ENCODE data around the gene MPP7.

The MPP7 gene

DNA sequence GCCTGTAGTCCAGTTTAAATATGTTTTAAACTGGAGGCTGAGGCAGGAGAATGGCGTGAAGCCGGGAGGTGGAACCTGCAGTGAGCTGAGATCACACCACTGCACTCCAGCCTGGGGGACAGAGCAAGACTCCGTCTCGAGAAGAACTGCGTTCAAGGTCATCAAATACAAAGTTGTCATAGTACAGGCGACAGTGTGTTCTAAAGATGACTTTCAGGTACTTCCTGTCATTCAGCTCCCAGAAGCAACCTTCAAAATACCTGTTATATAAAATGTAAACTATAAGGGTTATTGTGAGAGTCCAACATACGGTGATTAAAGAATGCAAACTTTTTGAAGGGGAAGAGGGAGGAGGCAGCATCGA lies 8.7 kb downstream of the MPP7 start:
- Histone ChIP-seq H3K9ac (ENCODE audit: low read depth in 1 of 2, low read length in 2 of 2) (no peak overlapping the region), H3K4me3 (ENCODE audit: low read depth in 1 of 2, low read length in 2 of 2) (no peak overlapping the region), H3K9me3 (ENCODE audit: control insufficient read depth in 1 of 2, low read length in 2 of 2) (no peaks in the 10 kb centered on the region), H3K27ac (ENCODE audit: low read depth, low read length) (no peak overlapping the region), H3K36me3 (ENCODE audit: control insufficient read depth in 1 of 2, insufficient read depth in 2 of 2, low read length in 2 of 2) (no peaks in the 10 kb centered on the region), H3K27me3 (ENCODE audit: control insufficient read depth in 1 of 2, insufficient read depth in 2 of 2, low read length in 2 of 2) (no peaks in the 10 kb centered on the region), H3K4me1 (ENCODE audit: control insufficient read depth in 1 of 2, insufficient read depth in 2 of 2, low read length in 2 of 2) (peaks cover 0 to 7% of the 10 kb centered on the region in 2 donors)

DNA sequence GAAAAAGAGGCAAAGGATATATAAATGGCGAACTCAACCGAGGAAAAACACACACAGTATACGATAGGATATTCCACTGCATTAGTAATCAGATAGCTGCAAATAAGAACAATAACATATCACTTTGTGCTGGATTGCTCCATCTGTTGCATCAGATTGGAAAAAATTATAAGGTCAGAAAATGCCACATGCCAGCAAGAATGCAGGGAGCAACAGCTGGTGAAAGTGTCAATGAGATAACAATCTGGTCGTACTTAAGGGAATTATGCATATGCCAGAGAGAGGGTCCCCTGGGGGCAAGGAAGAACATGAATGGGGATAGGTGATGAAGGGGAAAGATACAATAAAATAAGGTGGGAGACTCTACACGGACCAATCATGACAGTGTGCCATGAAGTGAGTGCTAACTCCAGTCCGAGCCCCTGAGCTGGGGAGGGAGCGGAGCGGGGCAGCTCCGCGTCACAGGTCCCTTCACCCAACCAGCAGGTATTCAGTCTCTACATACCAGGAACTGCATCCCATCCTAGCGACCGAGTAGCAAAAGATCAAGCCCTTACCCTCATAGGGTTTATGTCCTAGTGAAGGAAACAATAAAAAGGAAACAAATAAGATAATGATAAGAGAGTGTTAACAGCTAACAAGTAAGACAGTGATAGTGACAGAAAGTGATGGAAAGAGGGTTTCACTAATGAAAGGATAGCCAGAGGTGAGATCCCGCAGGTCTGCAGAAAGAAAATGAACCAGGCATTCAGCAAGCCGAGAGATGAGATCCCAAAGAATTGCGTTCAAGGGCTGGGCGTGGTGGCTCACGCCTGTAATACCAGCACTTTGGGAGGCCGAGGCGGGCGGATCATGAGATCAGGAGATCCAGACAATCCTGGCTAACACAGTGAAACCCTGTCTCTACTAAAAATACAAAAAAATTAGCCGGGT lies 9.4 kb downstream of the MPP7 start:
- Histone ChIP-seq H3K9me3 (ENCODE audit: control insufficient read depth in 1 of 2, low read length in 2 of 2) (no peaks in the 10 kb centered on the region), H3K27ac (ENCODE audit: low read depth, low read length) (no peak overlapping the region), H3K4me3 (ENCODE audit: low read depth in 1 of 2, low read length in 2 of 2) (no peak overlapping the region), H3K27me3 (ENCODE audit: control insufficient read depth in 1 of 2, insufficient read depth in 2 of 2, low read length in 2 of 2) (no peaks in the 10 kb centered on the region), H3K36me3 (ENCODE audit: control insufficient read depth in 1 of 2, insufficient read depth in 2 of 2, low read length in 2 of 2) (no peaks in the 10 kb centered on the region), H3K4me1 (ENCODE audit: control insufficient read depth in 1 of 2, insufficient read depth in 2 of 2, low read length in 2 of 2) (peaks cover 0 to 7% of the 10 kb centered on the region in 2 donors), H3K9ac (ENCODE audit: low read depth in 1 of 2, low read length in 2 of 2) (no peak overlapping the region)

DNA sequence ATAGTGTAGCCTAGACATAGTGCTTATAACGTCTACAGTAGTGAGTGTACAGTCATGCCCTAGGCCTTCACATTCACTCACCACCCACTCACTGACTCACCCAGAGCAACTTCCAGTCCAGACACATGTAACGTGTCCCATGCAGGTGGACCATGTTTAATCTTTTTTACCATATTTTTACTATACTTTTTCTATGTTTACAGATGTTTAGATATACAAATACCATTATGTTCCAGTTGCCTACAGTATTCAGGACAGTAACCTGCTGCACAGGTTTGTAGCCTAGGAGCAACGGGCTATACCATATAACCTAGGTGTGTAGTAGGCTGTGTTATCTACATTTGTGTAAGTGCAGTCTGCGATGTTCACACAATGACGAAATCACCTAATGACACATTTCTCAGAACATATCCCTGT lies 11.0 kb downstream of the MPP7 start:
- H3K9me3 ChIP-seq (ENCODE audit: control insufficient read depth in 1 of 2, low read length in 2 of 2), result no peaks in the 10 kb centered on the region
- H3K27me3 ChIP-seq (ENCODE audit: control insufficient read depth in 1 of 2, insufficient read depth in 2 of 2, low read length in 2 of 2), result no peaks in the 10 kb centered on the region
- H3K9ac ChIP-seq (ENCODE audit: low read depth in 1 of 2, low read length in 2 of 2), result no peak overlapping the region
- no peak overlapping the region for H3K4me3 ChIP-seq (ENCODE audit: low read depth in 1 of 2, low read length in 2 of 2)
- H3K4me1 ChIP-seq (ENCODE audit: control insufficient read depth in 1 of 2, insufficient read depth in 2 of 2, low read length in 2 of 2), result peaks cover 0 to 7% of the 10 kb centered on the region in 2 donors
- H3K27ac ChIP-seq (ENCODE audit: low read depth, low read length), result no peak overlapping the region
- H3K36me3 ChIP-seq (ENCODE audit: control insufficient read depth in 1 of 2, insufficient read depth in 2 of 2, low read length in 2 of 2), result no peaks in the 10 kb centered on the region

DNA sequence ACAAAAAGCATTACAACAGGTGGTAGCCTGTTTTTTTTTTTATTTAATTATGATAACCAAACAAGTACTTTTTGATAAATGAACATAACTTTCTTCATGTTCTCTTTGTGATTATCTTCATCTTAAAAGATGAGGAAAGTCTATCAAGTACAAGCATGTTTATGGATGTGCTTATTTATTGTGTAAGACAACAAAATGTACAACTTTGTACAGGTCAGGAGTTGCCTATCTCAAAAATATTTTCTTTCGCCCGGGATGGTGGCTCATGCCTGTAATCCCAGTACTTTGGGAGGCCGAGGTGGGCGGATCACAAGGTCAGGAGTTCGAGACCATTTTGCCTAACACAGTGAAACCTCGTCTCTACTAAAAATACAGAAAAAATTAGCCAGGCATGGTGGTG lies 17.0 kb downstream of the MPP7 start:
- Histone ChIP-seq H3K9ac (ENCODE audit: low read depth in 1 of 2, low read length in 2 of 2) (no peak overlapping the region), H3K4me1 (ENCODE audit: control insufficient read depth in 1 of 2, insufficient read depth in 2 of 2, low read length in 2 of 2) (no peaks in the 10 kb centered on the region), H3K36me3 (ENCODE audit: control insufficient read depth in 1 of 2, insufficient read depth in 2 of 2, low read length in 2 of 2) (no peaks in the 10 kb centered on the region), H3K4me3 (ENCODE audit: low read depth in 1 of 2, low read length in 2 of 2) (no peak overlapping the region), H3K27ac (ENCODE audit: low read depth, low read length) (no peak overlapping the region), H3K27me3 (ENCODE audit: control insufficient read depth in 1 of 2, insufficient read depth in 2 of 2, low read length in 2 of 2) (no peaks in the 10 kb centered on the region), H3K9me3 (ENCODE audit: control insufficient read depth in 1 of 2, low read length in 2 of 2) (no peaks in the 10 kb centered on the region)

DNA sequence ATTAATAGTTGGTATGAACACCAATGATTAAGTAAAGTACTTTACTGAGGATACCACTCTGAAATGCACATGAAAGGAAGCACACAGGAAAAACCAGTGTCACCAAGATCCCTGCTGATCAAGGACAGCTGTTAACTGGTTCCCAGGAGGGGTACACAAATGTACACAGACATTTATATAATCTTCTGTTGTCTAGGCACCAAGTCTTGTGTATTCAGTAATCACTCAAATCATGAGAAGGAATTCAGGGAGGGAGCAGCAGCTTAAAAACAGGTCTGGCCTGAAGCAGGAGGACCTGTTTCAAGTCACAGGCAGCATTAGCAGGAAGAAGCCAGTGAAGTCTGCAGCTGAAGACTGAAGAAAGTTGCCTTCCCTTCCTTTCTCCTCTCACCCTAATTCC lies 18.7 kb downstream of the MPP7 start:
- no peak overlapping the region for H3K27ac ChIP-seq (ENCODE audit: low read depth, low read length)

DNA sequence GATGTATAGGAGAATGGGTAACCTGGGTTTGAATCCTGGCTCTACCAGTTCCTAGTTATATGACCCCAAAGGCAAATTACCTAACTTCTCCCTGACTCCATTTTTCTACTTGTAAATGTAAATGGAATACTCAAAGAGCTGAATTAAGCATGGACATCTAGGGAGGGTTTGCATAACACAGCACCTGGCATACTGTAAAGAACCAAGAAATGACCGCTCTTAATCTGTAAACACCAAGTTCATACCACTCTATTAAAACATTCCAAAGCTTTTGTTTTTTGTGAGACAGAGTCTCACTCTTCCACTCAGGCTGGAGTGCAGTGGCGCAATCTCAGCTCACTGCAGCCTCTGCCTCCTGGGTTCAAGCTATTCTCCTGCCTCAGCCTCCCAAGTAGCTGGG lies 19.6 kb downstream of the MPP7 start:
- no peak overlapping the region for H3K4me3 ChIP-seq (ENCODE audit: low read depth in 1 of 2, low read length in 2 of 2)
- no peaks in the 10 kb centered on the region for H3K9me3 ChIP-seq (ENCODE audit: control insufficient read depth in 1 of 2, low read length in 2 of 2)
- H3K4me1 ChIP-seq (ENCODE audit: control insufficient read depth in 1 of 2, insufficient read depth in 2 of 2, low read length in 2 of 2), result no peaks in the 10 kb centered on the region
- H3K27ac ChIP-seq (ENCODE audit: low read depth, low read length), result no peak overlapping the region
- no peak overlapping the region for H3K9ac ChIP-seq (ENCODE audit: low read depth in 1 of 2, low read length in 2 of 2)
- no peaks in the 10 kb centered on the region for H3K36me3 ChIP-seq (ENCODE audit: control insufficient read depth in 1 of 2, insufficient read depth in 2 of 2, low read length in 2 of 2)
- no peaks in the 10 kb centered on the region for H3K27me3 ChIP-seq (ENCODE audit: control insufficient read depth in 1 of 2, insufficient read depth in 2 of 2, low read length in 2 of 2)

More for the DNA sequence above, 18.7 kb downstream of the MPP7 start:
- no peaks in the 10 kb centered on the region for H3K36me3 ChIP-seq (ENCODE audit: control insufficient read depth in 1 of 2, insufficient read depth in 2 of 2, low read length in 2 of 2)
- no peak overlapping the region for H3K4me3 ChIP-seq (ENCODE audit: low read depth in 1 of 2, low read length in 2 of 2)
- H3K27me3 ChIP-seq (ENCODE audit: control insufficient read depth in 1 of 2, insufficient read depth in 2 of 2, low read length in 2 of 2), result no peaks in the 10 kb centered on the region
- no peaks in the 10 kb centered on the region for H3K4me1 ChIP-seq (ENCODE audit: control insufficient read depth in 1 of 2, insufficient read depth in 2 of 2, low read length in 2 of 2)
- no peaks in the 10 kb centered on the region for H3K9me3 ChIP-seq (ENCODE audit: control insufficient read depth in 1 of 2, low read length in 2 of 2)
- no peak overlapping the region for H3K9ac ChIP-seq (ENCODE audit: low read depth in 1 of 2, low read length in 2 of 2)

DNA sequence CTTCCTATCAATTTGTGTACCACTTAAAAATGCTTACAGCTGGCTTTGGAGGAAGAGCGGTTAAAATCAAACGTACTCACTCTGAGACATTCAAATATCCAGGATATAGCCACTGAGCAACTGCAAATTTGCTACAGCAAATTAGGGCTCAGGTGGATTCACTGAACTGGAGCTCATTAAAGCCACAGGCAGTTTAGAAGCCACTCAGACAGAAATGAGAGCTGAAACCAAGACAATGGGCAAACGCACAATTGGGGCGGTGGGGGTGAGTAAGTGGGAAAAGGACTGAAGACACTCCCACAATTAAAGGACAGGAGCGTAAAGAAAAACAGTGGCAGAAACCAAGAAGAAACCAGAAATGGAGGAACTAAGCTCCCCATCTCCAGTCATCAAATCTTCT lies 20.5 kb downstream of the MPP7 start:
- Histone ChIP-seq H3K4me1 (ENCODE audit: control insufficient read depth in 1 of 2, insufficient read depth in 2 of 2, low read length in 2 of 2) (no peaks in the 10 kb centered on the region), H3K9ac (ENCODE audit: low read depth in 1 of 2, low read length in 2 of 2) (no peak overlapping the region), H3K27me3 (ENCODE audit: control insufficient read depth in 1 of 2, insufficient read depth in 2 of 2, low read length in 2 of 2) (no peaks in the 10 kb centered on the region), H3K36me3 (ENCODE audit: control insufficient read depth in 1 of 2, insufficient read depth in 2 of 2, low read length in 2 of 2) (no peaks in the 10 kb centered on the region), H3K27ac (ENCODE audit: low read depth, low read length) (no peak overlapping the region), H3K9me3 (ENCODE audit: control insufficient read depth in 1 of 2, low read length in 2 of 2) (no peaks in the 10 kb centered on the region), H3K4me3 (ENCODE audit: low read depth in 1 of 2, low read length in 2 of 2) (no peak overlapping the region)

DNA sequence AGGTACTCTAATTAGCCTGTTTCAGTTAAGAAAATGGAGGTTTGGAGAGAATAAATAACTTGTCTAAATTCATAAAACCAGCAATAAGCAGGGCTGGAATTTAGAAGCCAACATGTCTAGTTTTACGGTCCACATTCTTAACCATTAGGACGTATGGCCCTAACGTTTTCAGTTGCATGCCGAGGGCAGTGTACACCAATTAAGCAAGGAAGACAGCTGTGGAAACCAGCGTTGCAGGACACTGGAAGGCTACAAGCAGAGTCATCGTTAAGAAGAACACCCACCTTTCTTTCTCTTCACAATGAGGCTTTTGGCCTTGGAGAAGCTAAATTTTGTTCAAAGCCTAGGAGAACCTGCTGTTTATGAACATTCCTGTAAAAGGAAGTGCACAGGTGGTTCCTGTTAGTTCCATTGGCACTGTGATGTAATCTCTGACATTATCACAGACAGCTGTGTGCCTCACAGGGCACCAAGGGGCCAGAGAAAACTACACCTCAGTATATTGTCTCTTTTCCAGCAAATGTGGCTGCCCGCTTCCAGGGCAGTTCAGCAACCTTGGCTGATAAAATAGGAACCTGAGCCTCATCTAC lies 21.0 kb downstream of the MPP7 start:
- H3K27me3 ChIP-seq (ENCODE audit: control insufficient read depth in 1 of 2, insufficient read depth in 2 of 2, low read length in 2 of 2), result no peaks in the 10 kb centered on the region
- no peak overlapping the region for H3K9ac ChIP-seq (ENCODE audit: low read depth in 1 of 2, low read length in 2 of 2)
- no peak overlapping the region for H3K27ac ChIP-seq (ENCODE audit: low read depth, low read length)
- H3K36me3 ChIP-seq (ENCODE audit: control insufficient read depth in 1 of 2, insufficient read depth in 2 of 2, low read length in 2 of 2), result no peaks in the 10 kb centered on the region
- H3K4me1 ChIP-seq (ENCODE audit: control insufficient read depth in 1 of 2, insufficient read depth in 2 of 2, low read length in 2 of 2), result no peaks in the 10 kb centered on the region
- H3K9me3 ChIP-seq (ENCODE audit: control insufficient read depth in 1 of 2, low read length in 2 of 2), result no peaks in the 10 kb centered on the region
- no peak overlapping the region for H3K4me3 ChIP-seq (ENCODE audit: low read depth in 1 of 2, low read length in 2 of 2)

DNA sequence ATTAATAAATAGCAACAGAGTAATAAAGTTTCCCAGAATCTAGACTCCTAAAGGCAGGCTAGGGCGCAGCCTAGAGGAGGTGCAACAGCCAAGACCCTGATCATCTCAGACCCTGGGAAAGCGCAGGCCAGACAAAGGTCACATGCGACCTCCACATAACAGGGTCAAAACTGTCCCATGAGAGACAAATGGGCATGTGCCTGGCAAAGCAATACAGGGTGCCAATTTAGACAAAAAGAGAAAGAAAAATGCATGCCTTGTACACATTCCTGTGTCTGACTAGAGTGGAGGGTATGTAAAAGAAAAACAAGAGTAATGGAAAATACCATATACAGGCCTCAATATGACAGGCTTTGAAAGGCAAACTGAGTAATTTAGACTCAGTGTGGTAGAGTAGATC lies 22.2 kb downstream of the MPP7 start:
- Histone ChIP-seq H3K27me3 (ENCODE audit: control insufficient read depth in 1 of 2, insufficient read depth in 2 of 2, low read length in 2 of 2) (no peaks in the 10 kb centered on the region), H3K27ac (ENCODE audit: low read depth, low read length) (no peak overlapping the region), H3K9ac (ENCODE audit: low read depth in 1 of 2, low read length in 2 of 2) (no peak overlapping the region), H3K9me3 (ENCODE audit: control insufficient read depth in 1 of 2, low read length in 2 of 2) (no peaks in the 10 kb centered on the region), H3K4me1 (ENCODE audit: control insufficient read depth in 1 of 2, insufficient read depth in 2 of 2, low read length in 2 of 2) (no peaks in the 10 kb centered on the region), H3K36me3 (ENCODE audit: control insufficient read depth in 1 of 2, insufficient read depth in 2 of 2, low read length in 2 of 2) (no peaks in the 10 kb centered on the region), H3K4me3 (ENCODE audit: low read depth in 1 of 2, low read length in 2 of 2) (no peak overlapping the region)

DNA sequence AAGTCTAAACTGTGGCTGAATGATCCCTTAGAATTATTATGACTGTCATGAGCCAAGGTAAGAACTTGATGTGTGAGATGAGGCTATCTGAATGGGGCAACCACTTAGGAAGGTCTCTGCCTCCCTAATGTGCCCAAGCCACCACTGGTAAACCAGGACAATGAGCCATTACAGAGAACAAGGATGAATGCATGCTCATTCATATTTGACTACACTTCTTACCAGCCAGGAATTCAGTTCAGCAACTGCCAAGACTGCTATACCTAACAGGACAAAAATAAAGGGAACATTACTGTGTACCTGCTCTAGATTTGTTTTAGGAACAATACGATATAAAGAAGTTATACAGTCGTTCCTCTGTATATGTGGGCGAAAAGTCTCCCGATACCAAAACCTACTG lies 23.0 kb downstream of the MPP7 start:
- no peaks in the 10 kb centered on the region for H3K4me1 ChIP-seq (ENCODE audit: control insufficient read depth in 1 of 2, insufficient read depth in 2 of 2, low read length in 2 of 2)
- H3K27me3 ChIP-seq (ENCODE audit: control insufficient read depth in 1 of 2, insufficient read depth in 2 of 2, low read length in 2 of 2), result no peaks in the 10 kb centered on the region
- no peak overlapping the region for H3K27ac ChIP-seq (ENCODE audit: low read depth, low read length)
- H3K9ac ChIP-seq (ENCODE audit: low read depth in 1 of 2, low read length in 2 of 2), result no peak overlapping the region
- no peaks in the 10 kb centered on the region for H3K9me3 ChIP-seq (ENCODE audit: control insufficient read depth in 1 of 2, low read length in 2 of 2)
- no peaks in the 10 kb centered on the region for H3K36me3 ChIP-seq (ENCODE audit: control insufficient read depth in 1 of 2, insufficient read depth in 2 of 2, low read length in 2 of 2)
- no peak overlapping the region for H3K4me3 ChIP-seq (ENCODE audit: low read depth in 1 of 2, low read length in 2 of 2)
